Measurements from ENCODE around the gene QRICH2.

QRICH2 gene

DNA sequence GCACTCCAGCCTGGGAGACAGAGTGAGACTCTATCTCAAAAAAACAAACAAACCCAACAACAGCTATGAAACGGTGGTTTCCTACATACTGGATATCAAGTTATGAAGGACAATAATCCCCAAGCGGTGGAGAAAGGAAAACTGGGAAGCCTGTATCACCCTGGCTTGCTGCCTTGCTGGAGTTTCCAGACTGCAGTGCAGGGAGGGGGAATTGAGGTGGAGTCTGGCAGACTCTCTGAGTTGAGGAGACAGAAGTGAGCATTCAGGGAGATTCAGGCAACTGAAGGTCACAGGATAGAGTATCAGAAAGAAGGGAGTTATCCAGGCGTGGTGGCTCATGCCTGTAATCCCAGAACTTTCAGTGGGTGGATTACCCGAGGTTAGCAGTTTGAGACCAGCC lies 11.9 kb downstream of the QRICH2 start:
- no peaks in the 10 kb centered on the region for H3K27me3 ChIP-seq (ENCODE audit: insufficient read depth, low read length, poor library complexity, severe bottlenecking)
- H3K36me3 ChIP-seq (ENCODE audit: insufficient read depth, low read length) = no peaks in the 10 kb centered on the region
- no peaks in the 10 kb centered on the region for H3K9me2 ChIP-seq (replicated peaks; ENCODE audit: low read depth, low read length)

DNA sequence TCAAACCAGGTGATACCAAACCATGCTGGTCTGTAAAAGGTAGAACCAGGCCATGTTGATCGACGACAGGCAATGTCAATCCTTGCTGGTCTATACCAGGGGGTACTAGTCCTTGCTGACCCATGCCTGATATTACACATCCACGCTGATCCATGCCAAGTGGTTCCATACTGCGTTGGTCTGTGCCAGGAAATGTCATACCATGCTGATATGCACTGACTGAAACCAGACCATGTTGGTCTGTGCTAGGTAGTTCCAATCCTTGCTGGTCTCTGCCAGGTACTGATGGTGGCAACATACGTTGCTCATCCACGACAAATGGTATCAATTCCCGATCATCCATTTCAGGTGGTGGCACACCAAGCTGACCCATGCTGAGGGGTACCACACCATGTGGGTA lies 15.0 kb downstream of the QRICH2 start:
- Histone ChIP-seq H3K4me2 (ENCODE audit: low read depth, low read length, poor library complexity, severe bottlenecking) (no peak overlapping the region), H3F3A (ENCODE audit: low read depth) (no peaks in the 10 kb centered on the region), H3K9ac (ENCODE audit: low read depth, low read length, poor library complexity, severe bottlenecking) (no peak overlapping the region), H3K27me3 (ENCODE audit: insufficient read depth, low read length, poor library complexity, severe bottlenecking) (no peaks in the 10 kb centered on the region), H3K9me2 (replicated peaks; ENCODE audit: low read depth, low read length) (no peaks in the 10 kb centered on the region), H3K9me3 (ENCODE audit: insufficient read depth, low read depth, low read length) (no peaks in the 10 kb centered on the region), H3K4me1 (ENCODE audit: insufficient read depth, low read length, poor library complexity, severe bottlenecking) (no peaks in the 10 kb centered on the region), H3K36me3 (ENCODE audit: insufficient read depth, low read length) (no peaks in the 10 kb centered on the region), H3K79me2 (ENCODE audit: insufficient read depth, low read length) (no peaks in the 10 kb centered on the region), H2AFZ (ENCODE audit: low read length) (no peak overlapping the region), H4K20me1 (ENCODE audit: insufficient read depth, low read length, poor library complexity, severe bottlenecking) (no peaks in the 10 kb centered on the region), H3K4me3 (ENCODE audit: low read length, poor library complexity, severe bottlenecking) (no peak overlapping the region)
- TF ChIP-seq, protein P1, sequence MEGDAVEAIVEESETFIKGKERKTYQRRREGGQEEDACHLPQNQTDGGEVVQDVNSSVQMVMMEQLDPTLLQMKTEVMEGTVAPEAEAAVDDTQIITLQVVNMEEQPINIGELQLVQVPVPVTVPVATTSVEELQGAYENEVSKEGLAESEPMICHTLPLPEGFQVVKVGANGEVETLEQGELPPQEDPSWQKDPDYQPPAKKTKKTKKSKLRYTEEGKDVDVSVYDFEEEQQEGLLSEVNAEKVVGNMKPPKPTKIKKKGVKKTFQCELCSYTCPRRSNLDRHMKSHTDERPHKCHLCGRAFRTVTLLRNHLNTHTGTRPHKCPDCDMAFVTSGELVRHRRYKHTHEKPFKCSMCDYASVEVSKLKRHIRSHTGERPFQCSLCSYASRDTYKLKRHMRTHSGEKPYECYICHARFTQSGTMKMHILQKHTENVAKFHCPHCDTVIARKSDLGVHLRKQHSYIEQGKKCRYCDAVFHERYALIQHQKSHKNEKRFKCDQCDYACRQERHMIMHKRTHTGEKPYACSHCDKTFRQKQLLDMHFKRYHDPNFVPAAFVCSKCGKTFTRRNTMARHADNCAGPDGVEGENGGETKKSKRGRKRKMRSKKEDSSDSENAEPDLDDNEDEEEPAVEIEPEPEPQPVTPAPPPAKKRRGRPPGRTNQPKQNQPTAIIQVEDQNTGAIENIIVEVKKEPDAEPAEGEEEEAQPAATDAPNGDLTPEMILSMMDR (conservative IDR thresholded peaks at IDR 0.05; ENCODE audit: low read length) = no peak
- no peak for TF ChIP-seq EZH2phosphoT487 (IDR thresholded peaks at IDR 0.05; ENCODE audit: borderline replicate concordance)

More for the DNA sequence above, 11.9 kb downstream of the QRICH2 start:
- no peaks in the 10 kb centered on the region for H4K20me1 ChIP-seq (ENCODE audit: insufficient read depth, low read length, poor library complexity, severe bottlenecking)
- no peaks in the 10 kb centered on the region for H3K4me1 ChIP-seq (ENCODE audit: insufficient read depth, low read length, poor library complexity, severe bottlenecking)
- no peak overlapping the region for H2AFZ ChIP-seq (ENCODE audit: low read length)
- TF ChIP-seq, protein P1 (conservative IDR thresholded peaks at IDR 0.05; ENCODE audit: low read length) = no peak
- no peaks in the 10 kb centered on the region for H3K9me3 ChIP-seq (ENCODE audit: insufficient read depth, low read depth, low read length)
- no peaks in the 10 kb centered on the region for H3K79me2 ChIP-seq (ENCODE audit: insufficient read depth, low read length)
- no peak overlapping the region for H3K4me2 ChIP-seq (ENCODE audit: low read depth, low read length, poor library complexity, severe bottlenecking)
- no peaks in the 10 kb centered on the region for H3F3A ChIP-seq (ENCODE audit: low read depth)
- H3K9ac ChIP-seq (ENCODE audit: low read depth, low read length, poor library complexity, severe bottlenecking) = no peak overlapping the region
- no peak overlapping the region for H3K4me3 ChIP-seq (ENCODE audit: low read length, poor library complexity, severe bottlenecking)

DNA sequence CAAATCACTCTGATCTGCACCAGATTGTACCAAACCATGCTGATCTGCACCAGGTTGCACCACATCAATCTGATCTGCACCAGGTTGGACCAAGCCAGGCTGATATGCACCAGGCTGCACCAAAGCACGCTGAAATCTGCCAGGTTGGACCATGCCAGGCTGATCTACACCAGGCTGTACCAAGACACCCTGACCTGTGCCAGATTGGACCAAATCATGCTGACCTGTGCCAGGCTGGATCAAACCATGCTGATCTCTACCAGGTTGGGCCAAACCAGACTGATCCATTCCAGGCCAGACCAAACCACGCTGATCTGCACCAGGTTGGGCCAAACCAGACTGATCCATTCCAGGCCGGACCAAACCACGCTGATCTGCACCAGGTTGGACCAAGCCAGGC lies 15.5 kb downstream of the QRICH2 start:
- no peak overlapping the region for H3K4me2 ChIP-seq (ENCODE audit: low read depth, low read length, poor library complexity, severe bottlenecking)
- H3K4me3 ChIP-seq (ENCODE audit: low read length, poor library complexity, severe bottlenecking) = no peak overlapping the region
- H3K9me2 ChIP-seq (replicated peaks; ENCODE audit: low read depth, low read length) = no peaks in the 10 kb centered on the region
- H2AFZ ChIP-seq (ENCODE audit: low read length) = no peak overlapping the region
- H3K79me2 ChIP-seq (ENCODE audit: insufficient read depth, low read length) = no peaks in the 10 kb centered on the region
- no peaks in the 10 kb centered on the region for H3F3A ChIP-seq (ENCODE audit: low read depth)
- no peaks in the 10 kb centered on the region for H3K36me3 ChIP-seq (ENCODE audit: insufficient read depth, low read length)
- H4K20me1 ChIP-seq (ENCODE audit: insufficient read depth, low read length, poor library complexity, severe bottlenecking) = no peaks in the 10 kb centered on the region
- H3K9ac ChIP-seq (ENCODE audit: low read depth, low read length, poor library complexity, severe bottlenecking) = no peak overlapping the region
- no peaks in the 10 kb centered on the region for H3K9me3 ChIP-seq (ENCODE audit: insufficient read depth, low read depth, low read length)
- no peaks in the 10 kb centered on the region for H3K27me3 ChIP-seq (ENCODE audit: insufficient read depth, low read length, poor library complexity, severe bottlenecking)
- H3K4me1 ChIP-seq (ENCODE audit: insufficient read depth, low read length, poor library complexity, severe bottlenecking) = no peaks in the 10 kb centered on the region
- no peak for TF ChIP-seq EZH2phosphoT487 (IDR thresholded peaks at IDR 0.05; ENCODE audit: borderline replicate concordance)

DNA sequence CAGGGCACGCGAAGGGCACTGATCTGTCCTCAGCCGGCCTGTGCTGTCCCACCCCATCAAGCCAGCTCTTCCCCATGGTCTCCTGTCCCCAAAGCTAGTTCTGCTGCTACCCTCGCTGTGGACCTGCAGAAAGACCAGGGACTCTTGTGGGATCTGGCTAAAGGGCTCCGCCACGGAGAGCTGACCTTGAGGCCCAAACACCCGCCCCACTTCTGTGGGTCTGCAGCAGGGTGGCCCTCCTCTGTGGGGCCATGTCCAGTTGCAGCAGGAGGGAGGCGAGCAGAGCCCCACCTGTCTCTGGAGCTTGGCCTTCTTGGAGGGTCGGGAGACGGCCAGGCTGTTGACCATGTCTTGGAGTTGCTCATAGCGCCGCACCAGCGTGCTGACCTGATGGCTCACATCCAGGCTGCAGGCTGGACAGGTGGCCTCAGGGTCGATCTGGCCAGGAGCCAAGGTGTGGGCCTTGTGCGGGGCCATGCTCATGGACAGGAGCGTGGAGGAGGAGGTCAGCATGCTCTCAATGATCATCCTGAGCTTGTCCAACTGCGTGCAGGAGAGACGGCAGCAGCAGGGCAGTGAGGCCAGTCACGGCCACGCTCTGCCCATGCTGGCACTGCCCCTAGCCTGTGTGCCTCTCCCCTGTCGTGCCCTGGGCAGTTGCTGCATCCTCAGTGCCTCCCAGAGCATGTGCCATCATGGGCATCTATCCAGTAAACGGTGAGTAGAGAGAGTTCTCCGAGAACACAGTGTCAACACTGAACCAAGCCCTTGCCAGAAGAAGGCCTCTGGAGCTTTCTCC lies 26.3 kb downstream of the QRICH2 start:
- H3K4me3 ChIP-seq (ENCODE audit: low read length, poor library complexity, severe bottlenecking) = no peak overlapping the region
- no peak overlapping the region for H3K9ac ChIP-seq (ENCODE audit: low read depth, low read length, poor library complexity, severe bottlenecking)
- H3K27me3 ChIP-seq (ENCODE audit: insufficient read depth, low read length, poor library complexity, severe bottlenecking) = no peaks in the 10 kb centered on the region
- H3K4me1 ChIP-seq (ENCODE audit: insufficient read depth, low read length, poor library complexity, severe bottlenecking) = no peaks in the 10 kb centered on the region
- no peaks in the 10 kb centered on the region for H3K36me3 ChIP-seq (ENCODE audit: insufficient read depth, low read length)
- no peak overlapping the region for H2AFZ ChIP-seq (ENCODE audit: low read length)
- no peak for TF ChIP-seq EZH2phosphoT487 (IDR thresholded peaks at IDR 0.05; ENCODE audit: borderline replicate concordance)
- TF ChIP-seq, protein P1 (conservative IDR thresholded peaks at IDR 0.05; ENCODE audit: low read length) = no peak
- H3K9me3 ChIP-seq (ENCODE audit: insufficient read depth, low read depth, low read length) = no peaks in the 10 kb centered on the region
- H3F3A ChIP-seq (ENCODE audit: low read depth) = no peaks in the 10 kb centered on the region
- no peaks in the 10 kb centered on the region for H3K9me2 ChIP-seq (replicated peaks; ENCODE audit: low read depth, low read length)
- no peak overlapping the region for H3K4me2 ChIP-seq (ENCODE audit: low read depth, low read length, poor library complexity, severe bottlenecking)
- H4K20me1 ChIP-seq (ENCODE audit: insufficient read depth, low read length, poor library complexity, severe bottlenecking) = no peaks in the 10 kb centered on the region
- H3K79me2 ChIP-seq (ENCODE audit: insufficient read depth, low read length) = no peaks in the 10 kb centered on the region
